DOHH2 (cell line): ENCODE data around the gene TMEM130.
A peak's percentile ranks its signal among the peaks of the same experiment; 100 is the strongest.

Experiments used
- H3F3A ChIP-seq: fragments of 200-600 bp; sonication (generic), shearing (Covaris generic); 2 replicates; pipeline ENCODE4 v1.6.0; 2016; ENCODE audit warnings: antibody characterized with exemption, mild to moderate bottlenecking; ENCODE audit not compliant: control insufficient read depth, insufficient read depth
- H3K27ac ChIP-seq: fragments of 200-600 bp; sonication (generic); 2 replicates; pipeline ENCODE4 v1.5.1; 2014; ENCODE audit warnings: low read depth, mild to moderate bottlenecking, low read length, moderate library complexity
- H3K27me3 ChIP-seq: fragments of 200-600 bp; sonication (generic); 2 replicates; pipeline ENCODE4 v1.6.1; 2014; ENCODE audit warnings: mild to moderate bottlenecking, low read length, mixed read lengths; ENCODE audit not compliant: control insufficient read depth
- H3K36me3 ChIP-seq: fragments of 200-600 bp; sonication (generic); 2 replicates; pipeline ENCODE4 v1.6.1; 2014; ENCODE audit warnings: mild to moderate bottlenecking, low read length, moderate library complexity, mixed read lengths; ENCODE audit not compliant: control insufficient read depth
- H3K4me1 ChIP-seq: fragments of 200-600 bp; sonication (generic); 2 replicates; pipeline ENCODE4 v1.6.1; 2014; ENCODE audit warnings: mild to moderate bottlenecking, low read length, mixed read lengths; ENCODE audit not compliant: control insufficient read depth
- H3K4me2 ChIP-seq: fragments of 200-600 bp; sonication (generic); 2 replicates; pipeline ENCODE4 v1.6.0; 2014; ENCODE audit warnings: mild to moderate bottlenecking, low read length, moderate library complexity
- H3K4me3 ChIP-seq: fragments of 200-600 bp; sonication (generic); 2 replicates; pipeline ENCODE4 v1.5.1; 2014; ENCODE audit warnings: mild to moderate bottlenecking, low read length, mixed read lengths
- H3K79me2 ChIP-seq: fragments of 200-600 bp; sonication (generic); 2 replicates; pipeline ENCODE4 v1.6.1; 2014; ENCODE audit warnings: mild to moderate bottlenecking, low read length, mixed read lengths; ENCODE audit not compliant: control insufficient read depth
- H3K9me2 ChIP-seq: fragments of 200-600 bp; sonication (generic); replicated peaks from 2 replicates; pipeline ENCODE4 v1.6.1; 2014; ENCODE audit warnings: mild to moderate bottlenecking, low read length, mixed read lengths; ENCODE audit not compliant: control insufficient read depth
- H3K9me3 ChIP-seq: fragments of 200-600 bp; sonication (generic); 2 replicates; pipeline ENCODE4 v1.6.1; 2014; ENCODE audit warnings: antibody characterized with exemption, low read length, mixed read lengths; ENCODE audit not compliant: control insufficient read depth, insufficient read depth
- H4K20me1 ChIP-seq: fragments of 200-600 bp; sonication (generic); 2 replicates; pipeline ENCODE4 v1.6.0; 2014; ENCODE audit warnings: low read depth, mild to moderate bottlenecking, antibody characterized with exemption, low read length, moderate library complexity; ENCODE audit not compliant: control insufficient read depth, insufficient read depth
- EZH2phosphoT487 ChIP-seq: fragments of 200-600 bp; sonication (generic); IDR thresholded peaks from 2 replicates; pipeline ENCODE4 v1.6.1; 2017; ENCODE audit warnings: borderline replicate concordance, mild to moderate bottlenecking, antibody characterized with exemption, low read length, moderate library complexity, mixed read lengths
- TF ChIP-seq, protein P1 (sequence below): fragments of 200-600 bp; sonication (generic); IDR thresholded peaks from one replicate; pipeline ENCODE4 v1.5.1; 2014; ENCODE audit warnings: antibody characterized with exemption, mild to moderate bottlenecking, low read depth, low read length; ENCODE audit not compliant: poor library complexity, severe bottlenecking

TMEM130 gene

DNA sequence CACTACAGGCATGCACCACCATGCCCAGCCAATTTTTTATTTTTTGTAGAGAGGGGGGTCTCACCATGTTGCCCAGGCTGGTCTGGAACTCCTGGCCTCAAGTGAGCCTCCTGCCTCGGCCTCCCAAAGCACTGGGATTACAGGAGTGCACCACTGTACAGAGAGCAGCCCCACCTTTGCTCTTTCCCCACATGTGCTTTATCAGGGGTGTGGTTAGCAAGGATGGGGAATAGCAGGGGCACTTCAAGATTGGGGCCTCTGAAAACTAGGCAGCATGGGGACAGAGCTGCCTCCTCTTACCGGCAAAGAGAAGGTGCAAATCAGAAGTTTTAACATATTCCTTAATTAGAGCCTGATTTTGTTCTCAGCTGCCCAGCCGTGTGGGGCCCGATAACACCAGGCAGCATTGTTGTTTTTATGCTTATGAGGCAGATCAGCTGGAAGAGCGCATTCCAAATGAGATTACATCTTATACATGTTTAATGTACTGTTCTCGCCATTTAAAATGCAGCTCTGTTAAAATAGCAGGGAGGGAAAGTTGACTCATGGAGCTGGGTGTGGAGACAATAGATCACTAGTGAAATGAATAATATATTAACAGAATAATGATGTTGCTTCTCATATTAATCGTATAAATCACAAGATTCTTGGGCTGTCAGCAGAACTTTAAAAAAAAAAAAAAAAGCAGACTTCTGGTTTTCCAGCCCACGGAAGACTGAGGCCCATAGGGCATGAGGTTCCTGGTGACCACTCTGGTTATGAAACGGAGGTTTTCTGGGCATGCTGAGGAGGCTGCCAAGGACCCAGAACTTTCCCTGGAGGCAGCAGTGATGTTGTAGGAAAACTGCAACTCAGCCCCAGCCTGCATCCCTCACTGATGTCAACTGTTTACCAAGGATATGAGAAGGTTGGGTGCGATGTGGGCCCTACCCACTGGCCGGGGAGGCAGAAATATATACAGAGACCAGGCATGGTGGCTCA is 62.5 kb downstream of the TMEM130 start:
- Histone ChIP-seq H3K27ac (no peak overlapping the region), H4K20me1 (no peaks in the 10 kb centered on the region), H3K36me3 (no peaks in the 10 kb centered on the region), H3K9me3 (peaks cover 6% of the 10 kb centered on the region; the same call in 1 of the 2 replicates), H3K4me1 (peaks cover 9% of the 10 kb centered on the region), H3K4me2 (no peak overlapping the region), H3K4me3 (no peak overlapping the region), H3K9me2 (no peaks in the 10 kb centered on the region), H3K27me3 (peaks cover 7% of the 10 kb centered on the region), H3K79me2 (no peaks in the 10 kb centered on the region), H3F3A (0 out of 2 replicates have a peak, but pooled peaks cover 4% of the 10 kb centered on the region)
- TF ChIP-seq EZH2phosphoT487: no peak
- TF ChIP-seq, protein P1, sequence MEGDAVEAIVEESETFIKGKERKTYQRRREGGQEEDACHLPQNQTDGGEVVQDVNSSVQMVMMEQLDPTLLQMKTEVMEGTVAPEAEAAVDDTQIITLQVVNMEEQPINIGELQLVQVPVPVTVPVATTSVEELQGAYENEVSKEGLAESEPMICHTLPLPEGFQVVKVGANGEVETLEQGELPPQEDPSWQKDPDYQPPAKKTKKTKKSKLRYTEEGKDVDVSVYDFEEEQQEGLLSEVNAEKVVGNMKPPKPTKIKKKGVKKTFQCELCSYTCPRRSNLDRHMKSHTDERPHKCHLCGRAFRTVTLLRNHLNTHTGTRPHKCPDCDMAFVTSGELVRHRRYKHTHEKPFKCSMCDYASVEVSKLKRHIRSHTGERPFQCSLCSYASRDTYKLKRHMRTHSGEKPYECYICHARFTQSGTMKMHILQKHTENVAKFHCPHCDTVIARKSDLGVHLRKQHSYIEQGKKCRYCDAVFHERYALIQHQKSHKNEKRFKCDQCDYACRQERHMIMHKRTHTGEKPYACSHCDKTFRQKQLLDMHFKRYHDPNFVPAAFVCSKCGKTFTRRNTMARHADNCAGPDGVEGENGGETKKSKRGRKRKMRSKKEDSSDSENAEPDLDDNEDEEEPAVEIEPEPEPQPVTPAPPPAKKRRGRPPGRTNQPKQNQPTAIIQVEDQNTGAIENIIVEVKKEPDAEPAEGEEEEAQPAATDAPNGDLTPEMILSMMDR: no peak

DNA sequence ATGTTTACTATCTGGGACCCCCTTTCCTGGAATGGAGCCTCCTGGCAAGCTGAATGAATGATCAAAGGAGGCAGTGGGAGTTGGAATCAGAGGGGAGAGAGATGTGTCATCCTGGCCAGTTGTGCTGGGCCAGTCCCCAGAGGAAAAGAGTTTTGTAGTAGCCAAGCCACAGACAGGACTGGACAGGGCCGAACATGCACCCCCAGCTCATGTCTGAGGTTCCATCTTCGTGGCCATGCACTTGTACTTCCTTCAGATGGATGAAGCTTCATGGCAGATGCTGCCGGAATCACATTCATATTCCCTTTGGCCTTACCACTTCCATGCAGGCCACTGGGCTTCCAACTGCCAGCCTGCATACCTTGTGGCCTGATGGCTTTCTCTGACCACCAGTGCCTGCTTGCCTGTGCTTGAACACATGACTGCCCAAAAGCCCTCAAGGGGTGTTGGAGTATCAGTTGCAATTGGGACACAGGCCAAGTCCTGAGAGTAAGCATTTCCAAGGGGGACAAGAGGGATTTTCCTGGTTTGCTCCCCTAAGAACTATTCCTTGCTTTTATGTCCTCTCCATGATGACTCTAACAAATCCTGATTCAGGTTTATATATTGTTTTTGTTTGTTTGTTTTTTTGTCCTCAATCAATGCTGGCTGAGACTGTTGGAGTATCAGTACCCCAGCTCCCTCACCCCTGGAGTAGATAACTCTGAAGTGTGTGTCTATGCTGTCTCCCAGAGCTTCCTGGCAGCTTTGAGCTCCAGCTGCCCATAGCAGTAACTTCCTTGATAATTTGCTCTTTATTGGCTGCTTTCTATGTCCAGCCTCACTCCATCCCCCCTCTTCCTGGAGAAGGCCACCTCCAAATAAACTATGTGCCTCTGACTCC is 63.6 kb downstream of the TMEM130 start:
- no peaks in the 10 kb centered on the region for H4K20me1 ChIP-seq
- H3K27ac ChIP-seq: no peak overlapping the region
- H3K27me3 ChIP-seq: peaks cover 12% of the 10 kb centered on the region
- TF ChIP-seq, protein P1: no peak
- TF ChIP-seq EZH2phosphoT487: no peak
- H3K4me3 ChIP-seq: no peak overlapping the region
- H3K4me2 ChIP-seq: no peak overlapping the region
- H3K79me2 ChIP-seq: no peaks in the 10 kb centered on the region
- peaks cover 3% of the 10 kb centered on the region; the same call in 1 of the 2 replicates for H3K9me3 ChIP-seq
- H3F3A ChIP-seq: 0 out of 2 replicates have a peak, but pooled peaks cover 2% of the 10 kb centered on the region
- H3K4me1 ChIP-seq: peaks cover 17% of the 10 kb centered on the region
- no peaks in the 10 kb centered on the region for H3K36me3 ChIP-seq
- no peaks in the 10 kb centered on the region for H3K9me2 ChIP-seq

DNA sequence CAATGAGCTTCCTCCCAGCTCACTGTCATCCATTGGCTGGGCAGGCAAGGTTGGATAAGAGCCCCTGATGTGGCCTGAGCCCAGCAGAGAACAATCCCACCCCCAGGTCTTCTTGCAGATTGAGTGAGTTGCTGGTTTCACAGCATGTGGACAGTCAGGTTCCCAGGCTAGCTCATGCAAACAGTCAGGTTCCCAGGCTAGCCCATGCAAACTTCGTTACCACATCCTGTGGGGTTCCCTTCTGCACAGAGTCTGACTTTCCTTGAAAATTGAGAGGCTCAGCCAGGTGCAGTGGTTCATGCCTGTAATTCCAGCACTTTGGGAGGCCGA is 67.1 kb downstream of the TMEM130 start:
- Histone ChIP-seq H4K20me1 (no peaks in the 10 kb centered on the region), H3K4me2 (peak overlapping the region; percentile 39), H3K36me3 (no peaks in the 10 kb centered on the region), H3K4me1 (peaks cover 17% of the 10 kb centered on the region), H3K9me3 (no peaks in the 10 kb centered on the region), H3K27ac (no peak overlapping the region), H3K9me2 (no peaks in the 10 kb centered on the region), H3K27me3 (peaks cover 29% of the 10 kb centered on the region), H3K4me3 (no peak overlapping the region), H3K79me2 (no peaks in the 10 kb centered on the region), H3F3A (no peaks in the 10 kb centered on the region)
- TF ChIP-seq, protein P1: no peak
- TF ChIP-seq EZH2phosphoT487: no peak
